22Rv1 (cell line): ENCODE results near the gene STXBP6.

Source experiments
- H3K27ac ChIP-seq: fragments of 450-650 bp; 2 replicates; pipeline ENCODE4 v1.5.1; 2017
- ZFX ChIP-seq: fragments of 450-650 bp; IDR thresholded peaks from 2 replicates; pipeline ENCODE4 v1.6.1; 2017; ENCODE audit warnings: antibody characterized with exemption, borderline replicate concordance
- TF ChIP-seq, protein P1 (sequence below): fragments of 450-650 bp; IDR thresholded peaks from 2 replicates; pipeline ENCODE4 v1.5.1; 2017; ENCODE audit warnings: mild to moderate bottlenecking

The STXBP6 gene

GRCh38 chr14:24915403-24915921 lies 134.5 kb downstream of the STXBP6 start:
- no peak overlapping the region for H3K27ac ChIP-seq
- TF ChIP-seq ZFX = no peak
- TF ChIP-seq, protein P1, sequence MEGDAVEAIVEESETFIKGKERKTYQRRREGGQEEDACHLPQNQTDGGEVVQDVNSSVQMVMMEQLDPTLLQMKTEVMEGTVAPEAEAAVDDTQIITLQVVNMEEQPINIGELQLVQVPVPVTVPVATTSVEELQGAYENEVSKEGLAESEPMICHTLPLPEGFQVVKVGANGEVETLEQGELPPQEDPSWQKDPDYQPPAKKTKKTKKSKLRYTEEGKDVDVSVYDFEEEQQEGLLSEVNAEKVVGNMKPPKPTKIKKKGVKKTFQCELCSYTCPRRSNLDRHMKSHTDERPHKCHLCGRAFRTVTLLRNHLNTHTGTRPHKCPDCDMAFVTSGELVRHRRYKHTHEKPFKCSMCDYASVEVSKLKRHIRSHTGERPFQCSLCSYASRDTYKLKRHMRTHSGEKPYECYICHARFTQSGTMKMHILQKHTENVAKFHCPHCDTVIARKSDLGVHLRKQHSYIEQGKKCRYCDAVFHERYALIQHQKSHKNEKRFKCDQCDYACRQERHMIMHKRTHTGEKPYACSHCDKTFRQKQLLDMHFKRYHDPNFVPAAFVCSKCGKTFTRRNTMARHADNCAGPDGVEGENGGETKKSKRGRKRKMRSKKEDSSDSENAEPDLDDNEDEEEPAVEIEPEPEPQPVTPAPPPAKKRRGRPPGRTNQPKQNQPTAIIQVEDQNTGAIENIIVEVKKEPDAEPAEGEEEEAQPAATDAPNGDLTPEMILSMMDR = no peak

DNA sequence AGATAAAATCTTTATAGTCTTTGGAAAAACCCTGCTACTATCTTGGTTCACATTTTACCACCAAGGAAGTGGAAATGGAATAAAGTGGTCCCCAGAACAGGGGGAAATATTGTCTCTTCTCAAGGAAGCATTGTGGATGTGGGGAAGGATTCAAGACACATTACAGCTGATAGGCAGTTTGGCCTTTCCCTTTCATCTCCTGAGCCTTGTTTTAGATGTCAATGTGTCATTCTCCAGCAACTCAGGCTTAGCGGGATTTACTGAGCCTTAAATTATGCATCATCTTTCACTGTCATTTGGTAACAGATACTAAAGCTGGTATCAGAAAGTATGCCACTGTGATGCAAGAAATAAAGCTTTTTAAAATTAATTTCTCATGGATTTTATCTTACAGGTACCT lies 136.2 kb downstream of the STXBP6 start:
- no peak overlapping the region for H3K27ac ChIP-seq
- TF ChIP-seq, protein P1 = no peak
- no peak for TF ChIP-seq ZFX

- H3K27ac ChIP-seq = no peak overlapping the region
- TF ChIP-seq, protein P1 = no peak
Observed at GRCh38 chr14:24913021-24913420, 136.9 kb downstream of the STXBP6 start.

DNA sequence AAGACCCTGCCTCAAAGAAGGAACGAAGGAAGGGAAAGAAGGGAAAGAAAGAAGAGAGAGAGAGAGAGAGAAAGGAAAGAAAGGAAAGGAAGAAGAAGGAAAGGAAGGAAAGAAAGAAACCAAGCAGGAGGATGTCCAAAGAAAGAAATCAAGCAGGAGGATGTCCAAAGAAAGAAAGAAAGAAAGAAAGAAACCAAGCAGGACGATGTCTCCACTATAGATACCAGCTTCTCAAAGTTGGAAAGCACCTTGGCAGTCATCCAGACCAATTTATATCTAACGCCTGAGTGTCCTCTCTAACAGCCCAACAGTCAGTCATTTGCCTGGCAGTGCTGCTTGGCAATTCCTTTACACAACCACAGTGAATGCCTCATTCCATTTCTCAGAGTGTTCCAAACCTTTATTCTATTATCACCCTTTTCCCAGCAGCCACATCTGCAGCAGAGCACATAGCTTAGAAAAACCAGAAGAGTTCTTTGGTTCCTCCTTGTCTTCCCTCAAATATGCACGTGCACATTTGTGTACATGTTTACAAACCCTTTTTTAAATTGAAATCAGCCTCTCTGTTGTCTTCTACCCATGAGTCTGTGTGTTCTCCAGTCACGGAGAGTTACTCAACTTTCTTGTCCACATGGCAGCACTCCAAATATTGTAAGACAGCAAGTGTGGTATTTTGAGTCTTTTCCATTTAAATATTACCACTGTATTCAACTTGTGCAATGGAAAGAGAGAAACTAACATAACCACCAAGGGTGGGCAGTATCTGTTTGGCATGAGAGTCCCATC lies 138.4 kb downstream of the STXBP6 start:
- no peak for TF ChIP-seq ZFX
- TF ChIP-seq, protein P1 = no peak
- no peak overlapping the region for H3K27ac ChIP-seq

GRCh38 chr14:24910408-24910986 lies 139.4 kb downstream of the STXBP6 start:
- H3K27ac ChIP-seq = no peak overlapping the region
- no peak for TF ChIP-seq ZFX
- TF ChIP-seq, protein P1 = no peak

- no peak overlapping the region for H3K27ac ChIP-seq
- TF ChIP-seq, protein P1 = no peak
- TF ChIP-seq ZFX = no peak
Observed at GRCh38 chr14:24909523-24910302, 140.2 kb downstream of the STXBP6 start.
